ENCODE measurements around the gene TRIM67.
"Not testable (repeated sequence)": the region's sequence is repeated elsewhere in the genome, so short reads cannot be mapped to it uniquely, and the experiment has no call there.

The TRIM67 gene

DNA sequence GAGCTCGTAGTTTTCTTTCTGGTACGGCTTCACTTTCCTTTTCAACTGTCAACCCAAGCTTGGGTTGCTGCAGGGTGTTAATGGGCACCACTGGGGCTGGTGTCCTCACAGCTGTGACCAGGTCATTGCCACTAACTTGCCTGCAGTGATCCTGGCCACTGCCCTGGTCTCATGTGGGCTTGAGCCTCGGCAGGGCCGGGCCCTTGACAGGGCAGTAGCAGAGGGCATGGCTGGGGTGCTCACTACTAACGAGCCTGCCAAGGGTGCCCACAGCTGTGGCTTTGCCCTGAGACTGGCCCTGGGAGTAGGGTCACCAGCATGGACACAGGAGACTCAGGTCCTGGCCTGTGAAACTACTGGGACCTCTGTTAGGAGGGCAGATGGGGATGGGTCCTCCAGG is 47.7 kb downstream of the TRIM67 start:
- DNase-seq: no peak

DNA sequence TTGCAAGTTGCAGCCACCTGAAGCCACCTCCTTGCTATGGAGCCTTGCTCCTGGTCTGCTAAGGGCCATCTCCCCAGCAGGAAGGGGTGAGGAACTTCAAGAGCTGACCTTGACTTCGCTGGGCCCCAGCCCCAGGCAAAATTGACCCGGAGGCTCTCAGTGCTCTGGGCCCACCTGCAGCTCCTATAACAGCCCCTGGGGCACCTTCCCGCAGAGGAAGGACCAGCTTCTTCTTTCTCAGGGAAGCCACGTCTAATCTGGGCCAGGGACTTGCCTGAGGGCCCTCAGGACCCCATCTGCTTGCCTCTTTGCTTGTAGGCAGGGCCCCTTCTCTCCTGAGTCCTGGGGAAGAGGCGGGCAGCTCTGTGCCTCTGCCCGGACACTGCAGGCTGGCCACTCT is 48.3 kb downstream of the TRIM67 start:
- no peak for DNase-seq

DNA sequence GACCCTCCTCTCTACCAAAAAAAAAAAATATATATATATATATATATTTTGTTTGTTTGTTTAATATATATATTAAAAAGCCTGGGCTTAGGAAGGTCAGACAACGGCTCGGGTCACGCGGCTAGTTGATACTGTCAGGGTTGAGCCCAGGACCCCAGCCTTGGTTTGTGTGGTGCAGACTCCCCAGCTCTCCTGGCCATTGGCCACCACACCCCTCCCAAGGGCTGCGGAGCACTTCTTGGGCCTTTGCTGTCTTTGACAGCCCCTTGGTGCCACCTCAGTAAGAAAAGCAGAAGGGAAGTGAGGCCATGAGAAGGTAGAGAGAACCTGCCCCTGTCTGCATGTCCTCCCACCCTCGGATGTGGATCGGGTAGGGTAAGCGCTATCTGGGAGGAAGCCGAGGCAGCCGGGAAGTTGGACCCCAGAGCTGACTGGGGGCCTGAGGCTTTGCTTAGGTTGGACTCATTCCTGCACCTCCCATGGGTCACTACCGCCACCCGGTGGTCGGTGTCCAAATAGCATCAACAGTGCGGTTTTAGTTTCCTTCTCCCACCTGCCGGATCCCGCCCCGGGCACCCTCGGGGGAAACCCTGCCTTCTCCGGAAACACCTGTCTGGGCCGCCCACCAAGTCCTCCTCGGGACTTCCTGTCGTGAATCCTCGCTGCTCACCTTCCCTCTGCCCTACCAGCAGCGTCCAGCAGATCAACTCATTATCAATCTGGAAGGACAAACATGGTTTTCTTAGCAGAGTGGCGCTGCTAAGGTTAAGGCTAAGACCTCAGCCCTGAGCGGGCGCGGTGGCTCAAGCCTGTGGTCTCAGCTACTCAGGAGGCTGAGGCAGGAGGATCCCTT is 49.4 kb downstream of the TRIM67 start:
- DNase-seq: peak; percentile 94 to 95

DNA sequence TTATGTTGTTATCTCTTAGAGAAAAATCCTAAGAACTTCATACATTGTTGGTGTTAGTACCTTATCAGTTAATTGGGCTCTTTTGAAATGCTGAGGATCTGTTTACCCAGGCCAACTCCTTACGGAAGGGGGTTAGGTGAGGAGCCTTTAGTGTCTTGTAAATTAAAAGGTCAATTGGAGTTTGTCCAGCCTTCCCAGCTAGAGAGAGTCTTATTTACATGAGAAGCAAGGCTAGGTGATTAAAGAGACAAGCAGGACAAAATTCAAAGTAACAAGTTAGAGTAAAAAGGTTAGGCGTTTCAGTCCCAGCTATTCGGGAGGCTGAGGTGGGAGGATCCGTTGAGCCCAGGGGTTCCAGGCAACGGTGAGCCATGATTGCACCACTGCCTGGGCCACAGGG is 50.4 kb downstream of the TRIM67 start:
- DNase-seq: not testable (repeated sequence)

DNA sequence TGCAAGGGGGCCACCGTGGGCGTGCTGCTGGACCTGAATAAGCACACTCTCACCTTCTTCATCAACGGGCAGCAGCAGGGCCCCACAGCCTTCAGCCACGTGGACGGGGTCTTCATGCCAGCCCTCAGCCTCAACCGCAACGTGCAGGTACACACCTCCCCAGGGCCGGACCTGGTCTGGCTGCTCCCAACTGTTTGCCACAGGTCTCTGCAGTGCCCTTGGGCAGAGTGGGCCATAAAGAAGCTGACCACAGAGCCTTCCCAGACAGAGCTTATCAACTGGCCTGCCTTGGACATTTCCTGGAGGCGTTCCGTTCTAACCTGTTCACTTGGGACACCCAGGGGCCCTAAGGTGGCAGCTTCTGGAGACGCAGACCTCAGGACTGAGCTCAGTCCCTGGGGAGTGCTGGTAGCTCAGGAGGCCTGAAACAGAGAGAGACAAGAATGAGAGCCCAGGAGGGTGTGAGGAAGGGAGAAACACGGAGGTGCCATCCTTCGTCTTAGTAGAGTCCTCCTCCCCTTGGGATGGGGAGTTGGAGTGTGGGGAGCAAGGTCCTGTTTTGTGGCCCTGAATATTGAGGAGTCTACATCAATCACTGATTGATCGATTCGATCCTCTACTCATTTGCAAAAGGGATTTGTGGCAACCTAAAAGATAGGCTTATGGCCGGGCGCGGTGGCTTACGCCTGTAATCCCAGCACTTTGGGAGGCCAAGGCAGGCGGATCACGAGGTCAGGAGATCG is 52.1 kb downstream of the TRIM67 start:
- no peak for DNase-seq

DNA sequence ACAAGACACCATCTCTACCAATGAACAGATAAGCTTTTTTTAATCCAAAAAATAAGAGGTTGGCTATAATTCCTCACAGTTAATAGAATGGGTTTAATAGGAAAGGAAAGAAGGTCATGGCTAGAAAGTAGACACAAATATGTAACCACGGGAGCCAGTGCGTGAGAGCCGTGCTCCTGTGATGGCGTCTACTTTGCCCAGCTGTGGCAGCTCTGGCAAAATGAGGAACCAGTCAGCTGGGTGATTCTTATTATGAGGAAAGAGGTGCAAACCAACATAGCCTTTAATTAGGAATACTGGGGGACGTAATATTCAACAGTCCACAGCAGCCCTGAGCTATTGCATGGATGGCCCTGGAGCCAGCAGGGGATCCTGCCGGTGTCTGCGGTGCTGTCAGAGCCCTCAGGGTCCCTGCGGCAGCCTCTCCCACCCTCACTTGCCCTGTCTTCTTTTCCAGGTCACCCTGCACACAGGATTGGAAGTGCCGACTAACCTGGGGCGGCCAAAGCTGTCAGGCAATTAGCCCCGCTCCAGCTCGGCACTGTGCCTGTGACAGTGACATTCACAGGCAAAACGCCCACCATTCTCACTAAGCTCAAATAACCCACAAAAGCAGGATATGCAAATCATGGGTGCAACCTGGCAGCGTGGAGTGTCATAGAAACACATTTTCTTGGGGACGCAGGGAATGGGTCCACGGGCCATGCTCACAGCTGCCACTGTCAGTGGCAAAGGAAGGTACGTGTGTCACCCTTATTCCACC is 53.2 kb downstream of the TRIM67 start:
- DNase-seq: no peak

DNA sequence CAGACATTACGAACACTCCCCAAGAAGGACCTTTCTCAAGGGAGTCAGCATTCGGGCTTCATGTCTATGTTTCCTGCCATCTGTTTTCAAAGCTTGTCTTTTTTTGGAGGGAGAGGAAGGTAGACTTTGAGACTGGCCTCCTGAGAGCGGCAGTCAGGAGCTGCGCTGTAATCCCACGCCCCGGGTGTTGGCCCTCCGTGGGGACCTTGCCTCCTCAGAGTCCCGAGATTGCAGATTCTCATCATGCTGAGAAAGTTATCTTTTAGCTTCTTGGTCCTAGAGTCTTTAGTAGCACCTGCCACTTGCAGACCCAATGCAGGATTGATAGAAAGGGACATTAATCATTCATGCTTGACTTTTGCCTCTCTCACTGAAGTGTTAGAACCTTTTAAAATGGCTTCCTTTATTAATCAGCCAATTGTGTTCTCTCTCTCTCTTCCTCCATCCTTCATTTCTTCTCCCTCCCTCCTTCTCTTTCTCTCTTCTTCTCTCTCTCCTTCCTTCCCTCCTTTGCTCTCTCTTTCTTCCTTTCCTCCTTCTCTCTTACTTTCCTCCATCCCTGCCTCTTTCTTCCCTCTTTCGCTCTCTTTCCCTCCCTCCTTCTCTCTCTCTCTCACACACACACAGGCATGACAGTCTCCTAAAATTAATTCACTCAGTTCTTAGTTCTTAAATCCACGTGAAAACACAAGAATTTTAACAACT is 54.0 kb downstream of the TRIM67 start:
- no peak for DNase-seq

DNA sequence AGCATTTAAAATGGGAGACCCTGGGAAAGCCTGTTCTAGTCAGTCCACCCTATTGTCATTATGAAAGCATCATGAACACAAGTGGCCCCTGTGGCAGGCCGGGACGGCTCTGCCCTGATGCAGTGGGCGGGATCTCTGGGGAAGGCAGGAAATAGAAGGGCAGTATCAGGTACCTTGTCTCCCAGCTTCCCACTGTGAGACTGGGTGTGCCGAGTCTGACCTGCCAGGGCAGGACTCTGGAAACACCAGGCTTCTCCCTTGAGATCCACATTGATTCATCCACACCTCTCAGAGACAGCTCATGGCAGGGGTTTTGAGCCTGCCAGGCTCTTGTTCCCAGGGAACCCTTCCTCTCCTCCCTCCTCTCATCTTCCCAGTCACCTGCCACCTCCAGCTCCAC is 54.6 kb downstream of the TRIM67 start:
- DNase-seq: no peak

DNA sequence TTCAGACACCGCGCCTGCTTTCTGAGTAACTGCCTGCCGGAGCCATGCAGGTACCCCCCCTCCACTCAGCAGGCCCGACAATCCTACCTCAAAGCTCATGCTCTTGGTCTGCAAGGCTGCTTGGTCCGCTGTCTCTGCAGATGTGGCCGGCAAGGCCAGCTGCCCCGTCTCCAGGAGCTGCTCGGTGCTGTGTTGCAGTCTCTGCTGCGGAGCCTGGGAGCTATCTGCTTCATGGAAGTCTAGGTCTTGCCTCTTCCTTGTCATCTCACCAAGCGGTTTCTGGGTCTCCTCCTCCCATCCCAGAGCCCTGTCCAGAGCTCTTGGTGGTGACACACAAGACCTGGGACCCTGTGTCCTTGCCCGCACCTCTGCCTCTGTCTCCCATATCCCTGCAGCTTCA is 55.2 kb downstream of the TRIM67 start:
- DNase-seq: no peak

DNA sequence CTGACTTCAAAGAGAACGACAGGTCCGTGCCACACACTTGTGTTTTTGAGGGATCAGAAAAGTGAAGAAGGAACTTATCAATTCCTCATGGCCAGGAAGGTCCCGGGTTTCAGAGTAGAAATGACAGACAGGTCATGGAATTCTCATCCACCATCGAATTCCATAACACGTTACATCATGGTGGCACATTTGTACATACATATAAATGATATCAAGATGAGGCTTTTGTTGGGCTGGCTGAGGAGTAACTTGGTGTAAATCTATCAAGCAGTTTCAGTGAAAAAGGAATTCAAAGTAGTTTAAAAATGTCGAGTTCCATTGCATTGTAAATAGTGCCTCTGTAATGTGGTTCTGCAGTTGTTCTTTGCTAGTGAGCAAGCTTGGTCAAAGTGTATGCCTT is 56.2 kb downstream of the TRIM67 start:
- no peak for DNase-seq

DNA sequence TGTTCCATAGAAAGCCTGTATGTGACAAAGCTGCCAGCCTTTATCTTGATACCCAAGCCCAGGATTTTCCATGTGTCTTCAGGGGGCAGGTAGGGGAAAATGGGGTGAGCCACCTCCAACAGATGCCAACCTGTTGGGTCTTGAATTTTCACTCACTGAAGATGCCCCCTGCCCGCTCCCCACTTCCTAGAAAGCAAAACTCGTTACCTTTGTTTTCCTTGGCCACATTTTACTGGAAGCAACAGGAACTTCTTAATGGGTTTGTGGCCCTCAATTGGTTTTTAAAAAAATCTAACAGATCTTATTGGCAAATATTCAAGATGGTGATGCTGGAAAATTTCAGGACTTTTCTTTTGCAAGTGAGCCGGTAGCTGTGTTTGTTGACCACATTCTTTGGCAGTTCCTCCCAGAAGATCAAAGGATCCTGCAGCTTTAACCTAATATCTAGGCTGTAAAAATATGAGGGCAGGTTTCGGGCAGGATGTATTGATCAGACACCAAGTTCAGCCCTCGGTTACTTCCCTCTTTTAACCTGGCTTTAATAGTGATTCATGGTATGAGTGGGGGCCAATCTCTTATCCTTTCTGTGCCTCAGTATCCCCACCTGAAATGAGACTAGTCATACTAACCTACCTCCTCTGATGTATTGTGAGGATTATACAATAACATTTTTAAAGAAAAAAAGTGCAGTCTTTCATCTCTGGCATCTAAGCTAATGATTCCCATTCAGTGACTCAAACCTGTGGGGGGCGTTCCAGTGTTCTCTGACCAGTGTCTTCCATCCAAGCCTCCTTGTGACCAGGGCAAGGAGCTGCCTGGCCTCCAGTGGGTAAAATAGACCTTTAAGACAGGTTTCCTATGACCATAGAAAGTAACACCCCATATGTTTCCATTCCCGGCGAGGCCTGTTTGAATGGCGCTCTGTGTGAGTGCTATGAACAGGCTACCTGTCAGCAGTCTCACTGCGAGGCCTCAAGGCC is 57.9 kb downstream of the TRIM67 start:
- DNase-seq: no peak

DNA sequence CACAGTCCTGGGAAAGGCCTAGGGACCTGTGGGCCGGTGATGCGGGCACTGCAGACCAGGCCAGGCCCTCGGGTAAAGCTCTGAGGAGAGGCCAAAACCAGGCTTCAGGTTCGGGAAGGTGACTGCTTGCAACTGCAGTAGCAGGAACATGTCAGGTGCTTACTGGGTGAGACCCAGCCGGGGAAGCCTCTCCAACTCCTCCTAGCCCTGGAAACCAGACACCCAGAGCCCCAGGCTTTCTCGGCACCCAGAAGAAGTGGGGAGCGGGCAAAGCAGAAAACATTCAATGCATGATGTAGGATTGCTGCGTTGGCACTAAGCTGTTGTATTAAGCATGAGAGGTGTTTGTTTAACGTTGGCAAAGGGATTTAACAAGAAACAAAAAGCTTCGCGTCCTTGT is 58.9 kb downstream of the TRIM67 start:
- no peak for DNase-seq

DNA sequence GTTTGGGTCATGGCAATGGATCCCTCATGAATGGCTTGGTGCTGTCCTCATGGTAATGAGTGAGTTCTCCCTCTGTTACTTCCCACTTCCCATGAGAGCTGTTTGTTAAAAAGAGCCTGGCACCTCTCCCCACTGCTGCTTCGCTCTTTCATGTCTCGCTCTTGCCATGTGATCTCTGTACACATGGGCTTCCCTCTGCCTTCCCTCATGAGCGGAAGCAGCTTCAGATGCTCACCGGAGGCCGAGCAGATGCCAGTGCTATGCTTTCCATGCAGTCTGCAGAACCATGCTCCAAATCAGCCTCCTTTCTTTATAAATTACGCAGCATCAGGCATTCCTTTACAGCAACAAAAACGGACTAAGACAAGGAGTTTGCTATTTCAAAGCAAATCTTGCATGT is 64.3 kb downstream of the TRIM67 start:
- DNase-seq: no peak

DNA sequence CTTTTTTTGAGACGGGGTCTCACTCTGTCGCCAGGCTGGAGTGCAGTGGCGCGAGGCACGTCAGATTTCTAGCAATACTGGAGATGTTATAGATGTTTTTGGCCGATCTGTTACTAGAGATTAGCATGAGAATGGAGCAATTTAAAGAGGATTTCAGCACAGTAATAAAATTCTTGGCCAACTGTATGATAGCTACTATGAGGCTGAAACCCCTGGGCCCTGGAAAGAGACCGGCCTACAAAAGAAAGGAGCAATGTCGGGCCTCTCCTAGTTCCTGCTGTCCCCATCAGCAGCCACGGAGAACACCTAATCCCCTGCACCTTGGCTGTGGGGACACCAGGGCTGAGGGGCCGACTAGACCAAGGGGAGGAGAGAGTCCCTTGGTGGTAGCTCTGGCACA is 69.7 kb downstream of the TRIM67 start:
- DNase-seq: no peak

DNA sequence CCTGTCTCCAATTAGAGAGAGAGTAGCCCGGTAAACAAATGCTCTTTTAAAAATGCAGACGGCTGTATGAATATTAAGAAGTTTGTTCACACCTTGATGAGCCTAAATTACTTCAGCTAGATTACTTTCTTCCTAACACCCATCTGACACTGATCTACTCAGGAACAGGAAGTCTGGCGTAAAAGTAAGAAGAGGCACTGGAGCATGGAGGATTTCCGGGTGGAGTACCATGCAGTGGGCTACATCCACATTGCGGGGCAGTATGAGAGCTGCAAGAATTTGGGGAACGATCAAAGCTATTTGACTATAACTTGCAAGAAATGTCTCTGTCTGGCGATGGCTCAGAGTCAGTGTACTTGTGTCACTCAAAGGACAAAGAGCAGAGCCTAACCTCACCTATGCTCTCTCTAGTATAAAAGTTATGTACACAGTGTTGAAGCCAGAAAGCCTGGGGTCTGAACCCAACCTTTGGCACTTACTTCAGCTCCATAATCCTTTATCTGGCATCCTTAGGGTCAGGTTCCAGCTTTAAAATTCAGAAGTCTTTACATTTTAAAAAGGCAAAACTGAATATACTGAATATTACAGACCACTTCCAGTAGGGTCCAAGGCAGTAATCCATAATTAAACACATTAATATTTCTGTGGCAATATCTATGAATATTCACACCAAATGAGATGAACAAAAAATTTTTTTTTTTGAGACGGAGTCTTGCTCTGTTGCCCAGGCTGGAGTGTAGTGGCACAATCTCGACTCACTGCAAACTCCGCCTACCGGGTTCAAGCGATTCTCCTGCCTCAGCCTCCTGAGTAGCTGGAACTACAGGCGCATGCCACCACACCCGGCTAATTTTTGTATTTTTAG is 71.2 kb downstream of the TRIM67 start:
- no peak for DNase-seq

DNA sequence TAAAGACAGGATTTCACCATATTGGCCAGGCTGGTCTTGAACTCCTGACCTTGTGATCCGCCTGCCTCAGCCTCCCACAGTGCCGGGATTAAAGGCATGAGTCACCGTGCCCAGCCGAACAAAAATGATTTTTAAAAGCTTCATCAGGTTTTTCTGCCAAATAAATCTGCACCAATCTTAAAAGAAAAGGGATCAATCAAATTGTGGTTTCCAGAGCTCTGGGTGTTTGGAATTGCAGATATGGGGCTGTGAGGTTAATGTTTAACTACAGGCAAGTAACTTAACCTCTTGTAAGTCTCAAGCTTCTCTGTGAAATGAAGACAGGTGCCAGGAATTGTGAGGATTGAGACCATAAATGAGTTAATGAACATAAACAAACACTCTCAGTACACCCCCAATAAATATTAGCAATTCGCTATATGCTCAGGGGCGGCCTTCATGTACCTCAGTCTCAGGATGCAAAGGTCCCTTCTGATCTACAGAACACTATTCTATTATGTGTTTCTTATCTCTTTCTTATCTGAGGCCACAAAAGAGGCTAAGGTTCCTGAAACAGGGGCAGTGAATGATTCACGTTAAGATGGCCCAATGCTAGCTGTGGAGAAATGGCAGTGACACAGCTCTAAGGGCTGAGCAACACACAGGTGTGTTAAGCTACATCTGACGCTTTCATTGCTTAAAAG is 72.0 kb downstream of the TRIM67 start:
- DNase-seq: no peak

DNA sequence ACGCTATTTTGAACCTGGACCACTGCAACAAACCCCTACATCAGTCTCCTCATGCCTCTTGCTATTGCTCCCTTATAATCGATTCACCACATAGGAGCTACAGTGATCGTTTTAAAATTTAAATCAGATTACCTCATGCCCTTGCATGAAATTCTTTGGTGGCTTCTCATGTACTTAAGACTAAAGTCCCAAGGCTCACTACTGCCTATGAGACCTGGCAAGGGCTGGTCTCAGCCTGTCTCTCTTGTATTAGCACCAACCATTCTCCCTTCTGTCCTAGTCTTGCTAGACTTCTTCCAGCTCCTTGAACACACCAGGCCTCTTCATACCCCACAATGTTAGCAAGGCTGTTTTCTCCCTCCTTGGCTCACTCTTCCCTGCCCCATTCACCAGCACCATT is 72.6 kb downstream of the TRIM67 start:
- no peak for DNase-seq

DNA sequence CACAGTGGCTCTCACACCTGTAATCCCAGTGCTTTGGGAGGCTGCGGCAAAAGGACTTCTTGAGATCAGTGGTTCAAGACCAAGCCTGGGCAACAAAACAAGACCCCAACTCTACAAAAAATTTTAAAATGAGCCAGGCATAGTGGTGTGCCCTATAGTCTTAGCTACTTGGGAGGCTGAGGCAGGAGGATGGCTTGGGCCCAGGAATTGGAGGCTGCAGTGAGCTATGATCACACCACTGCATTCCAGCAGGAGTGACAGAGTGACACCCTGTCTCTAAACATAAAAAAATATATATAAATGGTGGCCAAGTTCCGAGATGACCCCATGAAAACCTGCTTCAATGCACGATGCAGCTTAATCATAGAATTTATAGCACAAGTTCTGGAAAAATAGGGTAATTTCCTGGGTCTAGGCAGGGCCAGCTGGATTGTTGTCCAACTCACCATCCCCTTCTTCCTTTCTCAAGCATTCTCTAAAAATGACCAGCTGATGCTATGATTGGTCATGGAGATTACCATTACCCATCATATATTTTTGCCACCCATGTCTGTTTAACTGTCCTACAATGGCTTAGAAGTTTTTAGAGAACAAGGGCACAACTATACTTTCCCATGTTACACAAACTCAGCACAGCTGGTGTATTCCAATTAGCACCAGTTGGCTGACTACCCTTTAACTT is 73.8 kb downstream of the TRIM67 start:
- DNase-seq: no peak

DNA sequence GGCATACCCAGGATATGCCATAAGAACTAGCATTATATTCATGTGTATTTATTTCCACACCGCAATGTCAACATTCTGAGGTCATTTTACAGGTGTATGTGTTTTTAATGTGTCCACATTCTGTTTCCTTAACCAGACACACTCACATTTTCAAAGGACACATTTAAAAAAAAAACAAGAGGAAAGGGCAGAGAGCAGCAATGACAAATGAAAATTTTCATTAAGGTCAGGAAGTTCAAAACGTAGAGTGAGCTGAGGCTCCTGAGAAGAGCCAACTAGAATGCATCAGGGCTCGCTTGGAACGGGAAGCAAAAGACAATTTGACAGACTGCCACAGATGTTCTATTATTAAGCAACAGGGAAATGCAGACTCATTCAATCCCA is 74.3 kb downstream of the TRIM67 start:
- no peak for DNase-seq

DNA sequence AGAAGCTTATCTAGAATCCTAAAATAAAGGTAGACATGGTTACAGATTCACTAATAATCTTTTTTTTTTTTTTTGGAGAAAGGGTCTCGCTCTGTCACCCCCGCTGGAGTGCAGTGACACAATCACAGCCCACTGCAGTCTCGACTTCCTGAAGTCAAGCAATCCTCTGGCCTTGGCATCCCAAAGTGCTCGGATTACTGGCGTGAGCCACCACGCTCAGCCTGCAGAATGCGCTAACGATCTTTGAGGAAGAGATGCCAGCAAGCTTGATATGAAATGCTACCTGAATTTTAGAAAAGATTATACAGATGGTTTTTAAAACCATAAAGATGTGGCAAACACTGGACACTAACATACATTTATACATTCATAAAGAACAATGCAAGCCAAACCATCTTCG is 75.1 kb downstream of the TRIM67 start:
- no peak for DNase-seq

Measured in stimulated activated CD4-positive, alpha-beta T cell treated with anti-CD3 and anti-CD28 coated beads, Interleukin-2, amount 100 ng/mL, for 24 hours (primary cell).